GM18520 (cell line): Measurements from ENCODE around the gene PUS3.

Experiments
- ATAC-seq: cut with Tn5 transposase; IDR thresholded peaks from one replicate; pipeline ENCODE4 v1.9.1; 2021; ENCODE audit not compliant: unreplicated experiment

Gene PUS3

DNA sequence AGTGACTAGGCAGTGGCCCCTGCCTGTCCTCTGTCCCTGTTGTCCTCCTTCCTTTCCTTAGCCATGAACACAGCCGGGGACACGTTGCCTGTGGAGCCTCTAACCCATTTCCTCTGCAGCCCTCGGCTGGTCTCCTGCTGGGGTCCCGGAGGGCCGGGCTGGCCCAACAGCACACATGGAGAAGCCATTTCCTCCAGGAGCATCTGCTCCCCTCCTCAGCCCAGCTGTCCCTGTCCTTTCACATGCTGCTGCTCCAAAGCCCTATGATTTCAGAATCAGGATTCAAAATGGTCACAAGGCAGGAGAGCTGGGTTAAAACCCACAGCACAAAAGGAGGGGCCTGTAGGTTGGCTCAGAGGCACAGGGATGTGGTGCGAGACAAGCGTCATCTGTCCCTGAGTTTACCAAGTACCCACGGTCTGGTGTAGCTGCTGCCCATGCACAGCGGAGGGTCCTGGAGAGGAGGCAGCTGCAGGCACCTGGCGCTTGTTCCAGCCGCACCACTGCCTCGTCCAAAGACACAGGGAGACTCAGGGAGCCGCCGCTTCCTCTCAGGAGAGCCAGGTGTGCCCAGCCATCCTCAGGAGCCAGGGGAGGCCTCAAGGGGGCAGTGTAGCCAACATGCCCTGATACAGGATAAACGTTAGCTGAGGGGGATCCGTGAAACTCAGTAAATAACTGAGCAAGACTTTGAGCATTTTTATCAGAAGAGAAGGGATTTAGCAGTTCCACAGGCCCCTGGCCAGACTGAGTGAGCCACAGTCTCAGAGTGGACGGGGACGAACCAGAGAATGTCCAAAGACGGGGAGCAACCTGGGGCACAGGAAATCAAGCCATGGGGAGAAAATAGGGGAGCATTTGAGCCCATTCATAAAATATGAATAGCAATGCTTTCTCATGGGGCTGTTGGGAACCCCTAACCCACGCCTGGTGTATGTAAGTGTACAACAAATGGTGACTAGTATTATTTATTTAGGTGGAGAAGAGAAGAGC is 38.9 kb upstream of the PUS3 start:
- ATAC-seq: no peak

DNA sequence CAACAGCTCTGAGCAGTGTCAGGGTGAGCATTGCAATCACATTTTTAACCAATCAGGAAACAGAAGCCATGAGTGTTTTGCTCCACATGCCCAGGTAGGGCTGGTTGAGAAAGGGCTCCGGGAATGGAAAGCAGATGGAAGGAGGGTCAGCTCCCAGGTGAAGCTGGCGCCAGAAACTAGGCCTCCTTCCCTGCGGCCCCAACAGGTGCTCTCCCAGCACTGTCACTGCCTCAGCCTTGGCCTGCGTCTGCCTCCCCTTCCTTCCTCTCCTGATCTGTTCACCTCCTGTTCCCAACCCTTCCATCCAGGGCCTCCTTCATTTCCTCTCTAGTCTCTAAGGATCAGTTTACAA is 38.2 kb upstream of the PUS3 start:
- no peak for ATAC-seq

DNA sequence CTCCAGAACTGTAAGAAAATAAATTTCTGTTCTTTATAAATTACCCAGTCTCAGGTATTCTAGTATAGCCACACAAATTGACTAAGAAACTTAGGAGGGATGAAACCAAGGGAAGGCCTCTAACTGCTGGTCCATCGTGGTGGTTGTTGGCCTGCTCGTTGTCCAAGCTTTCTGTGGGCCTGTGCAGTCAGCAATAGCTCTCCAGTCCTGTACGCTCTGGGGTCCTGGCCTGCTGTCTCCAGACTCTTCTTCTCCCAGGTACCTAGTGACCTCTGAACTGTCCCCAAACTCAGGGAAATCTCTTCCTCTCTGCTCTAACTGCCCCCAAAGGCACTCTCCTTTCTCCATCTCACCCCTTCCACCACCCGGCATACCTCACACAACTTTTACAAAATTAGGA is 37.1 kb upstream of the PUS3 start:
- ATAC-seq: no peak

DNA sequence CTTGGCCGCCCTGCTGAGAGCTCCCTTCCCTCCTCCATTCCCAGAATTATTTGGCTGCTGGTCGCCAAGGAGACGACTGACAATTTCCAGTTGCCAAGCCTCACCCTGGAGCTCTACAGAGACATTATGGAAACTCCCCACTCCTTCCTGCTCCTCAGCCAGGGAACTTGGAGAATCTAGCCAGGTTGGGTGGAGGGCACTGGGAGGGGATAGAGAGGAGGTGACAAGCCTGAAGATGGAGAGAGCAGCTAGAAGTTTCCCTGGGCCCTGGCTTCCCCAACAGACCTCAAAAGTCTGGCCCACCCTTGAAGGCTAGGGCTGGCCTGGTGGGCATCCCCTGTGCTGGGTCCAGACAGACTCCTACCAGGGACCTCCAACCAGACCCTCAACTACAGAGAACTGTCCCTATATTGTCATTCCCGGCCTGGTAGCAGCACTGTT is 36.1 kb upstream of the PUS3 start:
- no peak for ATAC-seq

DNA sequence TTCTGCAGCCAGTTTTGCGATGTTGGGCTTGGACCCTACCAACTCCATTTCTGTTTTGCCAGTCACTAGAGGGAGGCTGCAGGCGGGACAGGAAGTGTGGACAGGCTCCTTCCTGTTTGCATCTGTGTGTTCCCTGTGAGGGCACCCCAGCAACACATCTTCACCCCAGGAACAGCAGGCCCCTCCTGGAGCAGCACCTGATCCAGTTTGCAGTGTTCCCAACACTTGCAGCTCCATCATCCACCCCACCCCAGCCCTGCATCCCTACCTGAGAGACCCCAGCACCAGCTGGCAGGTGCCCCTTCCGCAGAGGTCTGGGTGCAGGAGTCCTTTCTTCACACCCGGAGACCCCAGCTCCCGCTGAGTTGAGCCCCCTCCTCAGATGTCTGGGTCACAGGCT is 35.4 kb upstream of the PUS3 start:
- no peak for ATAC-seq

DNA sequence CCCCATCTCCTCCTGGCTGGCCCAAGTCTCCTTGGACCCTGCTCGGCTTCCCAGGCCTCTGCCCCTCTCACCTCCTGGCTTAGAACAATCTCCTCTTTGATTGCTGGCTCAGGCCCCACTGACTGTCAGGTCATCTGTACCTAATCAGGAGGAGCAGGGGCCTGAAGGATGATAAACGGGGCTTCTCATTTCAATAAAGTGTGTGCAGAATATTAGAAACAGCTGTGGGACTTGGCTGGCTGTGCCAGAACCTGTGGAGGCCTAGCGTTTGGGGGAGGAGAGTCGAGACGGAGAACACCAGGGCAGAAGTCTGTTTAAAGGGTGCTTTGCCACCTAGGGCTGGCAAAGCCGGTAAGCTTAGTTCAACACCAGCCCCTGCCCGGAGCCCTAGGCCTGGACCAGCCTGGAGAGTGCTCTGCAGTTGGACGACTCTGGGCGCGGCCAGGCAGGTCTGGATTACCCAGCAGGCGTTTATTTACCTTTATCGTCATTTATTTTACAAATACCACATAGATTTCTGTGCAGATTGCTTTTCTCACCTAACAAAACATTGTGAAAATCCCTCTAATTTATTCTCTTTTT is 32.7 kb upstream of the PUS3 start:
- ATAC-seq: no peak

DNA sequence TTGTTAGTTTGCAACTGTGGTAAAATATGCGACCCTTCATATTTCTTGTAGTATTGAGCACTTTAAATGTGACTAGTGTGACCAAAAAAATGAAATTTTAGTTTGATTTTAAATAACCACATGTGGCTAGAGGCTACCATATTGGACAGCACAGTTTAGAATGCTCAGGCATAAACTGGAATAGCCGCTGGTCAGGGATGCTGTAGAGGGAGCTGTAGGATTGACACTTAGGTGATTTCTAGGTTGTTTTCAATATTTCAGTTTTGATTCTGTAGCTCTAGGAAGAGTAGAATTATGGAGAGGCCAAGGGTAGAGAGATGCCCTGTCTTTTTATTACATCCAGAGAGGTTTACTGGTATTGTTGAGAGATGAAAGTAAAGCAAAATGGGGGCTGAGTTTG is 32.0 kb upstream of the PUS3 start:
- ATAC-seq: no peak

DNA sequence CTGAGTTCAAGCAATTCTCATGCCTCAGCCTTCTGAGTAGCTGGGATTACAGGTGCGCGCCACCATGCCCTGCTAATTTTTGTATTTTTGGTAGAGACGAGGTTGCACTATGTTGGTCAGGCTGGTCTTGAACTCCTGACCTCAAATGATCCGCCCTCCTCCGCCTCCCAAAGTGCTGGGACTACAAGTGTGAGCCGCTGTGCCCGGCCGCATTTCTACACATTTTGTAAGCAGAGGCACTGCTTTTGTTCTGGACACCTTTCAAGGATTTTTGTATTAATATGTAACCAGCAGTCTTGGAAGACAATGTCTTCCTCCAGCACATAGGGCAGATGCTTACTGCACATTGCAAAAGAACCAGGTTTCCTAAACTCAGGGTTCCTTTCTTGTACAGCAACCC is 31.5 kb upstream of the PUS3 start:
- no peak for ATAC-seq

DNA sequence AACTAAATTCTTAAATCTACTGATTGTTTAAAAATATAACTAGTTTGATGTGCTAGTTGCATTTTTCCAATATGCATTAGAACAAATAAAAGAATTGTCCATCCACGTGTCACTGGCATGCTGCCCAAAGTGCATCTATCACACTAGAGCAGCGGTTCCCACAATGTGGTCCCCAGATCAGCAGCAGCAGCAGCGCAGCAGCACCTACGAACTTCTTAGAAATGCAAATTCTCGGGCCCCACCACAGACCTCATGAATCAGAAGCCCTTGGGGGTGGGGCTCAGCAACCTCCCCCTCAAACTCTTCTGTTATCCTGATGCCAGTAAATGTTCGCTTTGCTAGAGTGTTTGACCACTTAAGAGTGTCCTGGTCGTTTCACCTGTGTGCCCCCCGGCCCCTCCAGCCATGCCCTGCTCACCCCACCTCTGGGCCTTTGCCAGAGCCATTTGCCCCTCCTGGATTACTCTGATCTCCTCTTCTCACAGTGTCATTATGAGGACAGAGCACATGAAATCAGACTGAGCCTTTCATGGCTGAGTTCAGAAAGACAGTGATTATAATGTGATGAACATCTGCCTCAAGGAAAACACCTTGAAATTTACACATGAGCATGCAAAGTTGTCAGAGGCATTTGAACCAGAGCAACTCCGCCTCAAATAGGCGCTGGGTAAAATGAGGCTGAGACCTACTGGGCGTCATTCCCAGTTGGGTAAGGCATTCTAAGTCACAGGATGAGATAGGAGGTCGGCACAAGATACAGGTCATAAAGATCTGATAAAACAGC is 30.2 kb upstream of the PUS3 start:
- no peak for ATAC-seq

DNA sequence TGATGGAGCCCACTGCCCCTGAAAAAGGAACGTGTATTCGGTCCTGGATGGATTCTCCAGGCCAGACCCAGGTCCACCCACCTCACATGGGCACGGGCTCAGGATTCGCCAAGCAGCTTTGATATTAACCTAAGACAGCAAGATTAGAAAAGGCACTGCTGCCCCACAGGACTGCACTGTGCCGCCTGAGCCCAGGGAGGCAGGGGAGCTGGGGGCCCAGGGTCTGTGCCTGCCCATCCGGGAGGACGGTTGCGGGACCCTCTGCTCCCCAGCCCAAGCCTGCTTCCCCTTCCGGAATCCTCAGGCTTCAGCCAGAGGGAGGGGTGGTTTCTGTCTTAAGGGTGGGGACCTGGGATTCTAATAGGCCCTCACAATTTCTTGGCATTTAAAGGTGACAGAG is 29.3 kb upstream of the PUS3 start:
- ATAC-seq: no peak

DNA sequence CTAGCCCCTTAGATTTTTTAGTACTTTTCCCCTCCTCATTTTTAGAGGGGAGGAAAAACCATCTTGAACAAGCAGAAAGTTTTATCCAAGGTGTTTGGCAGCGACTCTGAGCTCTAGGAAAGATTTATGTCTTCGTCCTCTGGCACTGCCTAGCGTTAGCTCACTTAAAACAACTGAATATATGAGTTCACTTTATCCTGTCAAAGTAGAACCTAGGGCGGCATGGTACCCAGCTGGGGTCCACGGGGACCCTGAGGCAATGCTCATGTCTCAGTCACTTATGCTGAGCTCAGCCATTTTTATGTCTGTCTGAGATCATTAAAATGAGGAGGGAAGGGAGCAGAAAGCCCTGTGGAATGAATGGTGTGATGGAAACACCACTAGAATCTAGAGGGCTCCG is 28.7 kb upstream of the PUS3 start:
- ATAC-seq: no peak

DNA sequence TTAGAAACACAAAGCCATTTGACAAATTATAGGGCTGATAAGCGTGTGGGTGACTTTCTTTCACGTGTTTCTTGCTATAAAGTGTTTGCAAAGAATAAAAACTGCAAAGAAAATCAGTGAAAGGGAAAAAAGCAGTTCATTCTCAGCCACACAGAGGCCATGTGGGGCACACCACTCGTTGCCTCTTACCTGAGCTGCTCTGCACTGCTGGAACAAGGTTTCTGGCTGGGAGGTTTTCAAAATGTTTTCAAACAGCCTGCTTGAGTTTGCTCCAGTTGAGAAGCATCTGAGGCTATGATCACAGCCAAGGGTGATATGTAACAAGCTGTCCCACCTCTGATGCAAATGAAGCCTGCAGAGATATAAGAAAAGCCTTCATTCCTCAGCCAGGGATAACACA is 28.1 kb upstream of the PUS3 start:
- ATAC-seq: no peak

DNA sequence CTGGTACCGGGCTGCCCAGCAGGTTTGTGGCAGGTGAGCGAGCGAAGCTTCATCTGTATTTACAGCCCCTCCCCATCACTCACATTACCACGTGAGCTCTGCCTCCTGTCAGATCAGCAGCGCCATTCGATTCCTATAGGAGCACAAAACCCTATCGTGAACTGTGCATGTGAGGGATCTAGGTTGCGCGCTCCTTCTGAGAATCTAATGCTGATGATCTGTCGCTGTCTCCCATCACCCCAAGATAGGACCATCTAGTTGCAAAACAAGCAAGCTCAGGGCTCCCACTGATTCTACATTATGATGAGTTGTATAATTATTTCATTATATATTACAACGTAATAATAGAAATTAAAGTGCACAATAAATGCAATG is 27.1 kb upstream of the PUS3 start:
- ATAC-seq: no peak

DNA sequence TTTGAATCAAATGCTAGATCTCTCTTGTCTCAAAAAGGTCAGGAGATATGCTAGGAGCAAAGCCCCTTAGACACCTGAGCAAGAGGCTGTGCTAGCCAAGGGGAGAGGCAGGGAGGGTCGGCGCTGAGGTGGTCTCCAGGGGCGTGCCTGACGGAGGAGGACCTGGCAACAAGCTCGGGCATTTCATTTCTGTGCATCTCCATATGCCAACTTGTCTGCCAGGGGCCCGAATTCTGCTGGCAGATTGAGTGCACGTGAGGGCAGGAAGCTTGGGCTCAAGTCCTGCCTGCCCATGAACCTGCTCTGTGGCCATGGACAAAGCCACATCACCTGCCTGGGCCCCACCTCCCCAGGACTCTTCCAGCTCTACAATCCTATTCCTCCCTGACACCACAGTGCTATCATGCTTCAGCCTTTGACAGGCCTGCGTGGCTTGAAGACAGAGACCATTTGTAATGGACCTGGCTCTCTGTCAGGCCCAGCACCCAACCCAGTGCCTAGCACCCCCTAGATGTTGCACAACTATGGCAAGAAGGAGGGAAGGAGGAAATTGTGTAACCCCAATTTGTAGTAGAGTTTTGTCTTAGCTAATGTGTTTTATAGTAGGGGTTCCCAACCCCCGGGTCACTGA is 26.6 kb upstream of the PUS3 start:
- no peak for ATAC-seq

DNA sequence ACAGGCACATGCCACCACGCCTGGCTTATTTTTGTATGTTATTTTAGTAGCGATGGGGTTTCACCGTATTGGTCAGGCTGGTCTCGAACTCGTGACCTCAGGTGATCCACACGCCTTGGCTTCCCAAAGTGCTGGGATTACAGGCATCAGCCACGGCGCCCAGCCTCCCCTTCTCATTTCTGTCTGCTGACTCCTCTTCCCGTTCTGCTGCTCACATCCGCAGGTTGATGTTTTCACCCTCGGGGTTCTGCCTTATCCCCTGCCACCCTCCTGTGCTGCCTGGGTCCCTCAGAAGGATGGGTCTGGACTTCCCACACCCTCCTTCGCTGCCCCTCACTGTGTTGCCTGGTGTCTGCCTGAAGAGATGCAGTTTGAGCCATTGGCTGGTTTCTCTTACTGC is 23.7 kb upstream of the PUS3 start:
- ATAC-seq: no peak

DNA sequence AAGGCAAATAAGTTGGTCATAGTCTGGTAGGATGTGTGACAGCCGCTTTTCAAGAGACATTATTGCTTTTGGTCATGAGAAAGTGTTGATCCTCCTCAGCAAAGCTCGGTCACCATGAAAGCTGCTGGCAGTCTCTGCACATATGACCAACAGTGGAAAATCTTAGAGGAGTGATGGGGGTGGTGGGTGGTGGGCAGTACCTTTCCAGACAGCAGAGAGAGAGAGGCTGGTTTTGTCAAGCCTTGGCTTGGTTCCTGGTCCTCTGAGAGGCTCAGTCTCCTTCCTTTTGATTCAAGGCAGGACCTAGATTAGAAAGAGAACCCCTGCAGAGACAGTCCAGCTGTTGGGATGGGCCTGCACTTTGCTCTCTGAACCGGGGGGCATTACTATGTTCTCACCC is 22.8 kb upstream of the PUS3 start:
- ATAC-seq: no peak

DNA sequence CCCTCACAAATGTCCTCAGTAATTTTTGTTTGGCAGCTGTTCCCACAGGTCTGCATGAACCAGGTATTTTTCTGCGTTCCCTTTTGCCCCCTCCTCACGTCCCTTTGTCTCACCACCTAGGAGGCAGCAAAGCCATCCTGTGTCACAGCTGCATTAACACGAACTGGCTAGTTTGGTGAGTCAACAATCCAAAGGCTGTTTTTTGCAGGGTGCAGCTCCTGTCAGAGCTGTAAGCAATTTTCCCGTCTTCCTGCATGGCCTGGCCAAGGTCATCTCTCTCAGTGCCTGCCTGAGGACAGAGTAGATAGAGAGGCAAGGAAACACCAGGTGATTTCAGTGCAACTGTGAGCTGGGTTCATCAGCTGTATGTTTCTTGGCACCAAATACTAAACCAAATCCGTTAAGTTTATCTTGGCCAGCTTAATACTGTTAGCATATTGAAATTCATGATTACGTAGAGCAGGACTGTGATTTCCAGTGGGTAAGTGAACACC is 22.3 kb upstream of the PUS3 start:
- no peak for ATAC-seq

DNA sequence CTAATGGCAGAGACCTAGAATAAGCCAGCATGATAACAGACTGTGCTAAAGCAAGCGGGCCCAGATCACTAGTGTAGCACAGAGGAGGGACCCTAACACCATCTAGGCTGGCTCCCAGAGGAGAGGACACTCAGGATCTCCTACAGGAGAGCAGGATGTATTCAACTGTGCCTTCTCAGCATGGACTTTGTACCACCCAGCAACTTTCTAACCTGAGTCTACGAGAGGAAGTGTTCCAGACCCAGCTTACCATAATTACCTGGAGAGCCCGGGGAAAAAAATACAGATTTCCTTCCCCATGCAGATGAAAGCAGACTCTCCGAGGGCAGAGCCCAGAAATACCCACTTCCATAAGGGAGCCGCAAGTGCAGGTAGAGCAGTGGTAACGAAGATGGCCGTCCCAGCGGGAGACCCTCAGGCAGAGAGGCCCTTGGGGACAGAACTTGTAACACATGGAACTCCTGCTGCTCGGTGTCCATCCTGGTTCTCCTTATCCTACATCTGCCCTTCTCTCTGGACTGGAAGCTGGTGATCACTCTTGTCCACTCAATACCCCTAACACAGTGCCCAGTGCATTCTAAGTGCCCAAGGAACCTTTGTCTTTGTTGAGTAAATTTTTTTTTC is 21.5 kb upstream of the PUS3 start:
- no peak for ATAC-seq

DNA sequence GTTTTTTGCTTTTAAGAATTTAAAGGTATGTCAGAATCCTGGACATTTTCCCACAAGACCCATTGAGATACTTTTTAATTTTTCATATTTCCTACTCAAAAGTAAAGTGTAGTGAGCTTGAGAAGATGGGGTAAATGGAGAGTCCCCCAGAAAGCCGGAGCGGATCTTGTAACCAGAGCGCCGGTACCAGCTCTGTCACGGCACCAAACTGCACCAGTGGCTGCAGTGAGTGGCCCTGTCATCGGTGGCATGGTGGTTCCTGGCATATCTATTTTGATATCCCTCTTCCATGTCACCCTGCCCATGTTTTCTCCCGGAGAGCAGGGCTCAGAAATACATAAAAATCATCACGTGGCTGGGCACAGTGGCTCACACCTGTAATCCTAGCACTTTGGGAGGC is 20.6 kb upstream of the PUS3 start:
- no peak for ATAC-seq

DNA sequence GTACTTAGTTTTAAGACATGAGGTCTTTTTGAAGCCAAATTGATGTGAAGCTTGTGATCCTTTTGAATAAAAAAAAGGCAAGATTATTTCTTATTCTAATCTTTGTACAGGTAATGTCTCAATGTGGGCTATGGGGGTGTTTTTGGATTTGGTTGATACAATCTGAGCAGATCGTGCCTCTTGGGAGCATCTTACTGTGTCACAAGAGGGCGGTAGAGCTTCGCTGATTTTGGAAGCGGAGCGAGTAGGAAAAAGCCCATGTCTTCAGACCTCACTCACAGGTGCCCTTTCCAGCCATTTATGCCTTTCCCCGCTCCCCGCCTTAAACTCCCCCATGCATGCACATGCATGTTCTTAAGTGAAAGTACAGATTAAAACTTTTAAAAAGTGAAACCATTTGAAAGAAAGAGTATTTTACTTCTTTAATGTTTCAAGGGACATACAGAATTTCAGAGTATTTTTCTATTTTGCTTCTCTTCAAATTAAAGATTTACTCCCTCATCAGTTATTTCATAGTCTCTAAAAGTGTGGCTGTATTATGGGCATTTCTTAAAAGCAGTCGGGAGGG is 20.1 kb upstream of the PUS3 start:
- no peak for ATAC-seq

DNA sequence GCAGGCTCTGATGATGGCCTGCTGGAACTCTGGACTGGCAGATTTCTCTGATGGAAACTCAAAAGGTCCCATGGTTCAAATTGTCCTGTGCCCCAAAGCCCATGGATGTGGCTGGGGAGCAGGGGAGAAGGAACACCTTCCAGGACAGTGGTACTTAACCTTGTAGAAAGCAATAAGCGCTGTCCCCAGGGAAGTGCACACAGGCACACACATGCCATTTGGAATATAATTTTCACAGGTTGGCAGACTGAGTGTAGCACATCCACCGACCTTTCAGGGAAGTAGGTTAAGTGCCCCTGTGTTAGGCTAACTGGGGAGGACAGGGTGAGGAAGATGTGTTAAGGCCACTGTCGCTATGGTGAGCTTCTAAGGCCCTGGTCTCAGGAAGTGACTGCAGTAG is 19.1 kb upstream of the PUS3 start:
- no peak for ATAC-seq
